ENCODE measurements around the gene GPX1.
"Not testable (repeated sequence)": the region's sequence is repeated elsewhere in the genome, so short reads cannot be mapped to it uniquely, and the experiment has no call there.

GPX1 gene

DNA sequence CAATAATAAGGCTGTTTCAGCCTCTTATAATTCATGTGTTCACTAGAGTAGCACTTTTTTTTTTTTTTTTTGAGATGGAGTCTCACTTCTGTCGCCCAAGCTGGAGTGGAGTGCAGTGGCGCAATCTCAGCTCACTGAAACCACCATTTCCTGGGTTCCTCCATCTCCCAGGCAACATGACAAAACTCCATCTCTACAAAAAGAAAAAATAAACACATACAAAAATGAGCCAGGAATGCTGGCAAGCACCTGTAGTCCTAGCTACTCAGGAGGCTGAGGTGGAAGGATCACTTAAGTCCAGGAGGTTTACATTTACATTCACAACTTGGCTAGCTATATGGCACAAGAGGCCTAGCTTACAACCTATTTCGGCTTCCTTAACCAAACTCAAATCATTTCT lies 25.1 kb downstream of the GPX1 start:
- Mint-ChIP-seq H3K4me1 (peaks cover 2% of the 10 kb centered on the region), H3K36me3 (ENCODE audit: low read depth) (peaks cover 67% of the 10 kb centered on the region), H3K27ac (no peak overlapping the region)

GRCh38 chr3:49329186-49329585 lies 29.0 kb downstream of the GPX1 start:
- H3K4me3 Mint-ChIP-seq = no peak overlapping the region
- H3K27me3 Mint-ChIP-seq (ENCODE audit: low read depth, poor library complexity) = no peaks in the 10 kb centered on the region
- TF ChIP-seq, protein P1, sequence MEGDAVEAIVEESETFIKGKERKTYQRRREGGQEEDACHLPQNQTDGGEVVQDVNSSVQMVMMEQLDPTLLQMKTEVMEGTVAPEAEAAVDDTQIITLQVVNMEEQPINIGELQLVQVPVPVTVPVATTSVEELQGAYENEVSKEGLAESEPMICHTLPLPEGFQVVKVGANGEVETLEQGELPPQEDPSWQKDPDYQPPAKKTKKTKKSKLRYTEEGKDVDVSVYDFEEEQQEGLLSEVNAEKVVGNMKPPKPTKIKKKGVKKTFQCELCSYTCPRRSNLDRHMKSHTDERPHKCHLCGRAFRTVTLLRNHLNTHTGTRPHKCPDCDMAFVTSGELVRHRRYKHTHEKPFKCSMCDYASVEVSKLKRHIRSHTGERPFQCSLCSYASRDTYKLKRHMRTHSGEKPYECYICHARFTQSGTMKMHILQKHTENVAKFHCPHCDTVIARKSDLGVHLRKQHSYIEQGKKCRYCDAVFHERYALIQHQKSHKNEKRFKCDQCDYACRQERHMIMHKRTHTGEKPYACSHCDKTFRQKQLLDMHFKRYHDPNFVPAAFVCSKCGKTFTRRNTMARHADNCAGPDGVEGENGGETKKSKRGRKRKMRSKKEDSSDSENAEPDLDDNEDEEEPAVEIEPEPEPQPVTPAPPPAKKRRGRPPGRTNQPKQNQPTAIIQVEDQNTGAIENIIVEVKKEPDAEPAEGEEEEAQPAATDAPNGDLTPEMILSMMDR (IDR thresholded peaks at IDR 0.05) = no peak
- no peak for DNase-seq
- peaks cover 69% of the 10 kb centered on the region for H3K36me3 Mint-ChIP-seq (ENCODE audit: low read depth)
- H3K4me1 Mint-ChIP-seq = no peaks in the 10 kb centered on the region
- H3K27ac Mint-ChIP-seq = no peak overlapping the region
- H3K9me3 Mint-ChIP-seq = no peaks in the 10 kb centered on the region

More for the DNA sequence above, 25.1 kb downstream of the GPX1 start:
- DNase-seq = no peak
- Mint-ChIP-seq H3K27me3 (ENCODE audit: low read depth, poor library complexity) (no peaks in the 10 kb centered on the region), H3K4me3 (no peak overlapping the region), H3K9me3 (no peaks in the 10 kb centered on the region)
- TF ChIP-seq, protein P1 (IDR thresholded peaks at IDR 0.05) = no peak

GRCh38 chr3:49328350-49328749 lies 29.8 kb downstream of the GPX1 start:
- DNase-seq; H3K9me3 Mint-ChIP-seq; H3K4me3 Mint-ChIP-seq; H3K4me1 Mint-ChIP-seq; H3K27me3 Mint-ChIP-seq (ENCODE audit: low read depth, poor library complexity): not testable (repeated sequence)
- Mint-ChIP-seq H3K27ac (peak overlapping the region; percentile 68), H3K36me3 (ENCODE audit: low read depth) (peaks cover 71% of the 10 kb centered on the region)

DNA sequence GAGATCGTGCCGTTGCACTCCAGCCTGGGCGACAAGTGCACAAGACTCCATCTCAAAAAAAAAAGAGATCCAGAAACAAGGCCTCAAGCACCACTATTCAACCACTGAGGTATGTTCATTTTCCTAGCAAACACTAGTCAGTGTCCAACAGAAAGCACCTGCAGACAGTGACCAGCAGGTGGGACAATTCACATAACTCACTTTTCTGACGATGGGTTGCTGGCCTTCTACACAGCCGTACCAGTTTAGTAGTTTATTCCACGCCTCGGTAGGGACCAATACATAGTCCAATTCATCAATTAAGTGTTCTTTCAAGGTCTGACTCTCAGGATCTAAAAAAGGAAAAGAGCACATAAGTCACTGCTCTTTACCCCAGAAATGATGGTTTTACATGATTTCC lies 30.7 kb downstream of the GPX1 start:
- peaks cover 64% of the 10 kb centered on the region for H3K36me3 Mint-ChIP-seq (ENCODE audit: low read depth)
- no peak for DNase-seq

GRCh38 chr3:49324768-49325167 lies 33.4 kb downstream of the GPX1 start:
- no peaks in the 10 kb centered on the region for H3K9me3 Mint-ChIP-seq
- peak overlapping the region; percentile 20 for H3K27ac Mint-ChIP-seq
- peaks cover 60% of the 10 kb centered on the region for H3K36me3 Mint-ChIP-seq (ENCODE audit: low read depth)
- H3K4me1 Mint-ChIP-seq = no peaks in the 10 kb centered on the region
- no peak overlapping the region for H3K4me3 Mint-ChIP-seq
- no peak for DNase-seq
- H3K27me3 Mint-ChIP-seq (ENCODE audit: low read depth, poor library complexity) = no peaks in the 10 kb centered on the region
- TF ChIP-seq, protein P1 (IDR thresholded peaks at IDR 0.05) = no peak

More for the DNA sequence above, 30.7 kb downstream of the GPX1 start:
- no peak overlapping the region for H3K4me3 Mint-ChIP-seq
- no peaks in the 10 kb centered on the region for H3K4me1 Mint-ChIP-seq
- H3K27ac Mint-ChIP-seq = no peak overlapping the region
- TF ChIP-seq, protein P1 (IDR thresholded peaks at IDR 0.05) = no peak
- no peaks in the 10 kb centered on the region for H3K9me3 Mint-ChIP-seq
- no peaks in the 10 kb centered on the region for H3K27me3 Mint-ChIP-seq (ENCODE audit: low read depth, poor library complexity)

GRCh38 chr3:49316696-49317457 lies 41.3 kb downstream of the GPX1 start:
- H3K9me3 Mint-ChIP-seq = no peaks in the 10 kb centered on the region
- no peaks in the 10 kb centered on the region for H3K4me1 Mint-ChIP-seq
- no peaks in the 10 kb centered on the region for H3K27me3 Mint-ChIP-seq (ENCODE audit: low read depth, poor library complexity)
- H3K36me3 Mint-ChIP-seq (ENCODE audit: low read depth) = peaks cover 44% of the 10 kb centered on the region
- DNase-seq = no peak
- TF ChIP-seq, protein P1 (IDR thresholded peaks at IDR 0.05) = no peak
- peak overlapping the region; percentile 57 for H3K27ac Mint-ChIP-seq
- no peak overlapping the region for H3K4me3 Mint-ChIP-seq
